ENCODE measurements around the gene HSPA4.
"Not testable (repeated sequence)": the region's sequence is repeated elsewhere in the genome, so short reads cannot be mapped to it uniquely, and the experiment has no call there.

Gene HSPA4

DNA sequence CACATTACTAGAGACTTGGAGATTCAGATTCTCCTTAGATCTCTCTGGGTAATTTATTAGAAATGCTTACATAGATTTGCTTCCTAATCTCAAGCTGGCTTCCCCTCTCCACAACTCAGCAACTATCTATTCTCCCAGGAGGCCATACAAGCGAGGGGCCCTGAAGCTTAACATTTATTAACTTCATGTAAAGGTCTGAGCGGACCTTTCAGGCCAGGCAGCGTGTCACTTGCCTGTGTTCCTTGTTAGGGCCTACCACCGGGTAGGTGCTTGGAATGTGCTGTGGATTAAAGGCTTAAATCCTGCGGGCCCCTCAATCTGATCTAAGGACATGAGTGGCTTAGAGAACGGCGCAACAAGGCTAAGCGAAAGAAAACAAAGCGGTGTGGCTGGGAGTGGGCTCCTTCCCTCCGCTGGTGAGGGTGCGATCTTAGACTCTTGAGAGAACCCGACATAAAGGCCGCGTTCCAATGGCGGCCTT lies 712 bp upstream of the HSPA4 start:
- DNase-seq, result no peak

DNA sequence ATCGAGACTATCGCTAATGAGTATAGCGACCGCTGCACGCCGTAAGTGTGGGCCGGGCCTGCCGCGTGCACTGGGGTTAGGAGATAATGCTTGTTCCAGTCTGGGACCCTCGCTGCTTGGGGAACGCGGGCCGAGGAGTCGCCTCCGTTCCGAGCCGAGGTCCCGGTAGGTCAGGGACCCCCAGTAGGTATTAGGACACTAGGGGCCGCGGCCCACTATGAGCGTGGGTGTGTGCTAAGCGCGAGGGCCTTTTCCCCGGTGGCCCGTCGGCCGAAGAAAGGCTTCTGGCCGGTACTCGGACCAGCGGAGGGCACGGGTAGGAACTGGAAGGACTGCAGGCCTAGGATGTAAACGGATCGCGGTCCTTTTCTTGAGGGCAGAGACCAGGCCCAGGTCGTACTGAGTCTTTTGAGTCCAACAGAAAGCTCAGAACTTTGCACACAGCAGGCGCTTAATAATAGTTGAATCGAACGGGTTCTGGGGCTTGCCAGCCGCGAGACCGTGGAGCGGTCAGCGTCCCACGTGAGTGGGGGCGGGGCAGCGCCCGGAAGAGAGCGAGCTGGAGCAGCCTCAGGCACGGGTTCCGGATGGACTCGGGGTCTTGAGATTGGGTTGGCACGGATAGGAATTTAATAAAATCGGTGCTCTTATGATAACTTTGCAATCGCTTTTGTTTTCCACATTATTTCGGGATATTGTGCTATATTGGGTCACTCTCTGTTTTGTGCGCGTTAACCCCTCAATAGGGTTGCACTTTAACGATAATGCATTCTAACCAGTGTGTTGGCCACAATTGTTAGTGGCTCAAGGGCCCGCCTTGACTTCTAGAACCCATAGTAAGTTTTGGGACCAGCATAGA lies 733 bp downstream of the HSPA4 start:
- DNase-seq, result peak in 1 of 2 experiments; percentile 41

DNA sequence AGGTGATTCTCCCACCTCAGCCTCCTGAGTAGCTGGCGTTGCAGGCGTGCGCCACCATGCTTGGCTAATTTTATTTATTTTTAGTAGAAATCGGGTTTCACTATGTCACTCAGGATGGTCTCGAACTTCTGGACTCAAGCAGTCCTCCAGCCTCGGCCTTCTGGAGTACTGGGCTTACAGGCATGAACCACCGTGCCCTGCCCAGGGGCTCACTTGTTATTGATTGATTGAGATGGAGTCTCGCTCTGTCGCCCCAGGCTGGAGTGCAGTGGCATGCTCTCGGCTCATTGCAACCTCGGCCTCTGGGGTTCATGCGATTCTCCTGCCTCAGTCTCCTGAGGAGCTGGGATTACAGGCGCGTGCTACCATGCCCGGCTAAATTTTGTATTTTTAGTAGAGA lies 1.6 kb downstream of the HSPA4 start:
- no peak for DNase-seq

DNA sequence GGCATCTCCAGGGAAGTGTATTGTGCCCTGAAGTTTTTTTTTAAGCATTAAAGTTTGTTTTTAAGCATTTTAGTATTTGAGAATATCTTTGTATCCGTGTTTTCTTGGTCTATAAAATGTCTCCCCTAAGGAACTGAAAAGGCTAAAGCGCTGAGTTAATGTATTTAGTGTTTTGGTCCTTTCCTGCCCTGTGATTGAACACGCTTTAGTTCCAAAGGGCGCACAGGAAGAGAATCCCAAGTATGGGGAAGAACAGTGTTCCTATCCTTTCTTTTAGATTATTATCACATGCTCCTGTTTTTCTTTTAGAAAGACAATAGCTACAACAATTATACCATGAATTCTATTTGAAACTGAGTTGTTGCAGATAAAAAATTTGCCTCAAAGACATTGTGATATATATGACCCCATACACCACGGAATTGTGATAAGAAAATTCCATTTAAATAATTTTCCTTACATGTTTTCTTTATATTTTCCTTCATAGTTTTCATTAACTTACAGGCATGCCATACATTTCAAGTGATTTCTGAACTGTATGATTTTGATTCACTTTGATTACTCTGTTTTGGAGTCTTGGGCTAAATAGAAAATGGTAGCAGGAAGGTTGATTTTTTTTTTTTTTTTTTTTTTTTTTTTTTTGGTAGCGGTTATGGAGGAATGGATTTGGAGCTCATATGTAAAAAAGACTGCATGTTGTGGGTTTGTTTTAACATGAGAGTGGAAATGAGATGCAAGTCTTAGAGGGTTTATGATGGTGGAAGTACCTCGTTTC lies 3.1 kb downstream of the HSPA4 start:
- DNase-seq, result no peak

DNA sequence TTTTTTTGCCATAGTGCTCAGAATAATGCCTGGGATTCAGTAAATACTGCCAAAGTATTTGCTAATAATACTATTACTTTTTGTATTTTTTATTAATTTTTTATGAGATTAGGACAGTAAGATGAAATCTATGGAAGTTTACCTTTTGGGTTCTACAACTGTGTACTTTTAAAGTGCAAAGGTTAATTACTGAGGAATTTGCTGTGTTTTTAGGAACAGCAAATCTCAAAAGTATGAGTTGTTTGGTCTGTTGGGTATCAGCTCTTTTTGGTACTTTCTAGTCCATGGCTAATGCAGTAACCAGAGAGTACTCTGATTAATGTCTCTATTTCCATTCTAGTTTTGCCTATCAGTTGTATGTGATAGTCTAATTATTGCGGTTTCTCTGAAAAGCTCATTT lies 5.1 kb downstream of the HSPA4 start:
- DNase-seq, result no peak

DNA sequence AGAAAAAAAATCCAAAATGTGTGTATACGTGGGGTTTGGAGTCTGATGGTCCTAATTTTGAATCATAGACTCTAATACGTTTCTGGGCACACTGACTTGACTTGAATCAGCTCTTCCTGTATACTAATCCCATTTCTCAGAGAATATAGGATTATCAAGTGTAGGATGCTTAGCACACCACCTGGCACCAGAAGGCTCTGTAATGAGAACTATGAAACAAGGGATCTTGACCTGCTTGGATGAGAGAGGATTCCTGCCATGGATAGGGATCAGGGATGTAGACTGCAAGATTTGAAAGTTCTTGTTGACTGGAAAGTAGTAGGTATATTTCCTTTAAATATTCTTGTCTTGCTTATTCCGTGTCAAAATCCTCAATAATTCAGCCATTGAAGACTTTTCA lies 7.8 kb downstream of the HSPA4 start:
- DNase-seq, result no peak

DNA sequence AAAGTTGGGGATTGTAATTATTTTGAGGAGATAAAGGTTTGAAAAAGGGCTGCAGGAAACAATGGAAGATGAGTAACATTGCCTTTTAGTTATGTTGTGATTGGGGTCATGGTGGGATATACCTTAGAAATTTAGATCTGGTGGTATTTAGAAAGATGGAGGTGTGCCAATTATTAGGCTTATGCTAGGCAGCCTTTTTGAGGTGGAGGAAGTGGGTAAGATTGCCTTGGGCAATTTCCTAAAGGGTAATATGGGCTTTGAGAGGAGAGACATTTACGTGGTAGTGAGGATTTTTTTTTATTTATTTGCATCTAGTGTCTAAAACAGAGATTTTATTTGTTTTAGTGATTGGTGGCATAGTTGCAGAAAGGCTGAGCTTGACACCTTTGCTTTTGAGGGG lies 10.5 kb downstream of the HSPA4 start:
- DNase-seq, result no peak

DNA sequence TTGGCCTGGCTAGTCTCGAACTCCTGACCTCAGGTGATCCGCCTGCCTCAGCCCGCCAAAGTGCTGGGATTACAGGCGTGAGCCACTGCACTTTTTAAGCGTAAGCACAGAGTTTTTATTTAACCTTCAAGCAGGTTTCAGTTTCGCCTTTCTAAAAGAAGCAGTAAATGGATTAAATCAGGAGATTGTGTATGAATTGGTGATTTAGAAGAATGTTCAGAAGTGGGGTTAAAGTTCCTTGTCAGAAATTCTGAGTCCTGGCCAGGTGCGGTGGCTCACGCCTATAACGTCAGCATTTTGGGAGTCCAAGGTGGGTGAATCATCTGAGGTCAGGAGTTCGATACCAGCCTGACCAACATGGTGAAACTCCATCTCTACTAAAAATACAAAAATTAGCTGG lies 12.2 kb downstream of the HSPA4 start:
- DNase-seq, result no peak

DNA sequence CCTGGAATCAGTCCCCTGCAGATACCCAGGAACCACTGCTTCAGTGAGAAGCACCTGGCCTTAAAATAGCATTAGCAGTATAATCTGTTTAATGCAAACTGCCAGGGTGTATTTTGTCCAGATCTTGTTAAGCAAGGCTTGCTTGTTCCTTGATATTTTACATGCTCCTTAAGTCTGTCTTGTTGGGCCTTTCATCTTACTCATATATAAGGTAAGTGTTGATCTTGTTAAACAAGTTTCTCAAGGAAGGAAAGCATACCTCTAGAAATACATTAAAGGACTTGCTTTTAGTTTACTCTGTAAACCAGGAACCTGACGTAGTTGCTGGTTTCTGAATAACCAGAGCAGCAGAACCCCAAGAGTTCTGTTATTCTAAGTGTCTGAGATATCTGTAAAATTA lies 13.7 kb downstream of the HSPA4 start:
- DNase-seq, result no peak

DNA sequence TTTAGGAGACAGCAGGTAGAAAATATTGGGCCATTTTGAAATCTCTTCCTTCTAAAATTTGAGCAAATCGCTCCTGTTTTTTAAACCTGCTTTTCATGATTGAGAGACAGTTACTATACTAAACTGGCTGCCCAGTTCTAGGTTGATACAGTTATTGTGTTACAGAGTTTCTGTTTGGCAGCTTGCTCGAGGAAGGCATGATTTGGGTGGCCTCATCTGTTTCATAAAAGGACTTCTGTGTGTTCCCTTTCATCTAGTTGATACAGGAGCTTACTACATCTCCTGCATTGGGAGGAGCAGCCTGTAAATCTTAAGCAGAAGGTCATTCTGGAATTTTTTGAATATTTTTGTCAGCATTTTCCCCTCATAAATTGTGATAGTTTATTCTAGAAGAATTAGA lies 14.2 kb downstream of the HSPA4 start:
- no peak for DNase-seq

DNA sequence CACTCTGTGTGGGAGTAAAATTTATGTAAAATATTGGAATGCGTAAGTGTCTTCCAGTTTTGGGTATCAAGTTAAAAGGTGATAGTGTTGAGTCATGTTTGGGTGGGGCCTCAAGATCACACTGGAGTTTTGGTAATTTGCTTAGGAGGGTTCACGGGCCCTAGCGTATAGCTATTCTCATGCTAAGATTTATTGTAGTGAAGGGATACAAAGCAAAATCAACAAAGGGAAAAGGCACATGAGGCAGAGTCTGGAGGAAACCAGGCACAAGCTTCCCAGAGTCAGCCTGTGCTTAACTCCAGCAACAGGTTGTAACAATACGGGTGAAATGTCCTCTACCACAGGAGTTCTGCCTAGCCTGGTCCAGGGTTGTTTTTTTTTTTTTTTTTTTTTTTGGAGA lies 20.2 kb downstream of the HSPA4 start:
- no peak for DNase-seq

DNA sequence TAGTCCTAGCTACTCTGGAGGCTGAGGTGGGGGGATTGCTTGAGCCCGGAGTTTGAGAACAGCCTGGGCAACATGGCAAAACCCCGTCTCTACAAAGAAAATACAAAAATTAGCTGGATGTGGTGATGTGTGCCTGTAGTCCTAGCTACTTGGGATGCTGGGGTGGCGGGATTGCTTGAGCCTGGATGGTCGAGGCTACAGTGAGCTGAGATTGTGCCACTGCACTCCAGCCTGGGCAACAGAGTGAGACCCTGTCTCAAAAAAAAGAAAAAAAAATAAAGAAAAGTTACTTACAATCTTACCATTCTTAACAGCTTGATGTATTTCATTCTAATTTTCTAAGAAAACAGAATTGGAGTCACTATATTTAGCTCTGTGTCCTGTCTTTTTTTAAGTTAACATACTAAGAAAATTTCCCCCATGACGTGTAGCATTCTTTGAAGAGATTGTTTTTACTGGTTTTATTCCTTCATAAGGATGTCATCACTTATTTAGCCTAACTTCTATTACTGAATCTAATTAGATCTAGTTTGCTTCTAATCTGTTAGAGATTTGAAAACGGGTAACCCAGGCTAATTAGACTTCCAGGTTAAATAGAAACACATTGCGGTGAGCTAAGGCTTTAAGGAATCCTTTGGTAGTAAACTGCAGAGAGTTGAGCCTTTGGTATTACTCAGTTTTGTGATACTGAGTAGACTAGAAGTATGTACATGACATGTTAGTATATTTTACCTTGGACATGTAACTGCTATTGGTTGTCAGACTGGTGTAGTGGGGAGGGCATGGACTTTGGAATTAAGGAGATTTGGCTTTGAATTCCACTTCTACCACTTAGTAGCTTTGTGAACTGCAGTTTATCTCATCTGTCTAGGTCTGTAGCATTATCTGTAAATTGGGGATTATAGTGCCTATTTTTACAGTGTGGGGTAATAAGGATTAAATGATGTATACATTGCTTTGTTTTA lies 24.0 kb downstream of the HSPA4 start:
- no peak for DNase-seq

DNA sequence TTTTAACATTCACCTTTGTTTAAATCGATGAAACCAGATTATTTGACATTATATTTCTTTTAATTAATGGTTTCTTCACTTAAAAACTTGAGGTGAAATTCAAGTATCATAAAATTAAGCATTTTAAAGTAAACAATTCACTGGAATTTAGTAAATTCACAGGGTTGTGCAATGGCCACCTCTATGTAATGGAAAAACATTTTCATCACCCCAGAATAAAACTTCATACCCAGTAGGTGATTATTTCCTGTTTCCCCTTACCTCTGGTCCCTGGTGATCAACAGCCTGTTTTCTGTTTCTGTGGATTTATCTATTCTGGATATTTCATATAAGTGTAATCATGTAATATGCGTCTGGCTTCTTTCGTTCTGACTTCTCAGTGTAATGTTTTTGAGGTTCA lies 27.2 kb downstream of the HSPA4 start:
- DNase-seq, result no peak

DNA sequence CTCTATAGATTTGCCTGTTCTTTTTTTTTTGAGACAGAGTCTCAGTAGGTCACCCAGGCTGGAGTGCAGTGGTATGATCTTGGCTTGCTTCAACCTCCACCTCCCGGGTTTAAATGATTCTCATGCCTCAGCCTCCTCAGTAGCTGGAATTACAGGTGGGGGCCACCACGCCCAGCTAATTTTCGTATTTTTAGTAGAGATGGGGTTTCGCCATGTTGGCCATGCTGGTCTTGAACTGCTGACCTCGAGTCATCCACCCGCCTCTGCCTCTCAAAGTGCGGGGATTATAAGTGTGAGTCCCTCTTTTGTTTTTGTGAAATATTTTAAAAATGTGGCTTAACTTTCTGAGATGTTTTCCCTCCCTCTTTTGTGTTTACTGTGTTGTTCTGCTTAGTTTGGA lies 29.2 kb downstream of the HSPA4 start:
- no peak for DNase-seq

DNA sequence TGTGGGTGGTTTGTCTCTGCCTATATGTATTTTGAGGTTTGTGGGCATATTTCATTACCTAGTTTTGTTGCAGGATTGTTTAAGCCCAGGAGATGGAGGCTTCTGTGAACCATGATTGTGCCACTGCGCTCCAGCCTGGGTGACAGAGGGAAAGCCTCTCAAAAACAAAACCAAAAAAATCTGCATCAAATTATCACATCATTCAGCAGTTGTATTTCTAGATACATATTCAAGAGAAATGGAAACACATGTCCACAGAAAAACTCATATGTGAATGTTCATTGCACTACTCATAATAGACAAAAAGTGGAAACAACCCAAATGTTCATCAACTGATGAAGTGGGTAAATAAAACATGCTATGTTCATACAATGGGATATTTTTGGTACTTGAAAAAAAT lies 29.9 kb downstream of the HSPA4 start:
- DNase-seq, result no peak

DNA sequence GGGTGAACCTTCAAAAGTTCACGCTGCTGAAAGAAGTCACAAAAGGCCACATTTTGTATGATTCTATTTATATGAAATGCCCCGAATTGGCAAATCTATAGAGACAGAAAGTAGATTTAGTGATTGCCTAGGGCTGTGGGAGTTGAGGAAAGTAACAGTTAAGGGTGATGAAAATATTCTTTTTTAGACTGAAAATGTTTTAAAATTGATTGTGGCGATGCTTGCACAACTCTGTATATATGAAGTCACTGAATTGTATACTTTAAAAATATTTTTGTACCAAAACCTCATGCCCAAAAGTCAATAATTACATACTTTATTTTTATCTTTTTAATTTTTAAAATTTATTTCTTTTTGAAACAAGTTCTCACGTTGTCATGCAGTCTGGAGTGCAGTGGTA lies 30.3 kb downstream of the HSPA4 start:
- no peak for DNase-seq

DNA sequence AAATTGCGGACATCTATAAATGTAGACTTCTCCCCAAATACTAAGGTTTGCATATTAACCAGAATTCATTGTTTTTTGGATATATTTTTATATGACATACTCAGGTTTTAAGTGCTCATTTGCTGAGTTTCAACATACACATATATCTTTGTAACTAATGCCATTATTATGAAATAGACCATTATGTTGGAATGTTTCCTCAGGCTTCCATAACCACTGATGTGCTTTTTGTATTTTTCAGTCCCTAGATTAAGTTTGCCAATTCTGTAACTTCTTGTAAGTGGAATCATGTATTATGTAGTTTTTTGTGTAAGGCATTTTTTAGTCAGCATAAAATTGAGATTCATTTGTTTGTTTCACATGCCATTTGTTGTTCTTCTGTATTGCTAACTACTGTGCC lies 32.1 kb downstream of the HSPA4 start:
- DNase-seq, result no peak

DNA sequence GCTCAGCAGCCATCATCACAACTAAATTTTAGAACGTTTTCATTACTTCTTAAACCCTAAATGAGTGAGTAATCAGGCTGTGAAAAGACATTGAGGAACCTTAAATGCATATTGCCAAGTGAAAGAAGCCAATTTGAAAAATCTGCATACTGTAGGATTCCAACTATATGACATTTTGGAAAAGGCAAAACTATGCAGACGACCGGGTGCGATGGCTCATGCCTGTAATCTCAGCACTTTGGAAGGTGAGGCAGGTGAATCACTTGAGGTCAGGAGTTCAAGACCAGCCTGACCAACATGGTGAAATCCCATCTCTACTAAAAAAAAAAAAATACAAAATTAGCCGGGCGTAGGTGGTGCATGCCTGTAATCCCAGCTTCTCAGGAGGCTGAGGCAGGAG lies 33.4 kb downstream of the HSPA4 start:
- not testable (repeated sequence) for DNase-seq

DNA sequence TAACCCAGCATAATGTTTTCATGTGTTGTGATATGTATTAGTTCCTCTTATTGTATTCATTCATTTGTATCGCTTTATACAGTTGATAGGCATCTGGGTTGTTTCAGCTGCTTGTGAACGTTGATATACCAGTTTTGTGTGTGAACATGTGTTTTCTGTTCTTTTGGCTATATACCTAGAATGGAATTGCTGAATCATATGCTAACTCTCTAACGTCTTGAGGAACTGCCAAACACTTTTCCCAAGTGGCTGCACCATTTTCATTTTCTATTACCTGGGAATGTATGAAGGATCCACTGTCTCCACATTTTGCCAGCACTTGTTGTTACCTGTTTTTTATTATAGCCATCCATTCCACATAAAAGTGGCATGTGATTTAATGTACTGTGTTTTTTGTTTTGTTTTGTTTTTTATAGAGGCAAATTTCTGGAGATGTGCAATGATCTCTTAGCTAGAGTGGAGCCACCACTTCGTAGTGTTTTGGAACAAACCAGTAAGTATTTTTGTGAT lies 34.6 kb downstream of the HSPA4 start:
- DNase-seq, result no peak

DNA sequence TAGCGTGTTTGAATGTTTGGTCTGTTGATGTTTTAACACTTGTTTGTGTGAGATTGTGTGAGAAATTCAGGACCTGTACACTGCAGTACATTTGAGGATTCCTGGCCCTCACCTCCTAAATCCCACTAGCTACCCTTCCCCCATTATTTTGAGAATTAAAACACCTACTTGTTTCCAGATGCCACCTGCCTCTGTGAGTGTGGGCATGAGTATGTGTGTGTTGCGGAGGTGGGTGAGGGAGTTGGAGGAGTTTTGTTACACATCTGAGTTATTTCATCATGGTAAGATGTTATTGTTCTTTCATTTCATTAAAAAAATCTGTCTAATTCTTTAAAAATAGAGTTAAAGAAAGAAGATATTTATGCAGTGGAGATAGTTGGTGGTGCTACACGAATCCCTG lies 36.3 kb downstream of the HSPA4 start:
- no peak for DNase-seq

DNA sequence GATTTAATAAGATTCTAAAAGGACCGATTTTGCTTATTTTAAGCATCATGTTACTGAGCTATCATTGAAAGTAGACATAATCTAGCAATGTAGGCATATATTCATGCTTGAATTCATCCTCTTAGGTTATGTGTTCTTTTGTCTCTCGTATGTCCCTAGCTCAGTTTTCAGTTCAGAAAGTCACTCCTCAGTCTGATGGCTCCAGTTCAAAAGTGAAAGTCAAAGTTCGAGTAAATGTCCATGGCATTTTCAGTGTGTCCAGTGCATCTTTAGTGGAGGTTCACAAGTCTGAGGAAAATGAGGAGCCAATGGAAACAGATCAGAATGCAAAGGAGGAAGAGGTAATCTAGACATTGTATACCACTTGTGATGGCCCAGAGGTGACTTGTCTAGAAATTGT lies 39.2 kb downstream of the HSPA4 start:
- no peak for DNase-seq

DNA sequence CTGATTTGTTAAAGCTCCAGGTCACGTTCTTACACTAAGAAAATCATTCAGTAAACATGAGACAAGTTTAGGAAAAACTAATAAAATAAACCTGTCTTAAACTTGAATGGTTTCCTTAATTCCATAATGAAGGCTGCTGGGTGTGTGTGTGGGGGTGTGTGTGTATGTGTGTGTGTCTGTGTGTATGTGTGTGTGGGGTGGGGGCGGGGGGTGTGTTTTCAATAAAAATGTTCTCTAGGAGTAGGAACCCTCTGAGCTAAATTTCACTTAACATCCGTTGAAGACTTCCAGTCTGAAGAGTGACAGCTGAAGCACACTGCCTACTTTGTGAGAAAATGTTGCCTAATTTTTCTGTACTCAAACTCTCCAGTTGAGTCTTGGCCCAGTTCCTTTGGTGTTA lies 54.5 kb downstream of the HSPA4 start:
- no peak for DNase-seq
